ENCODE data around the gene PTCH2. TPM values are rescaled to one million over a fixed set of nuclear protein-coding genes. Genes with fewer than 3 reads are reported as not detected.
A peak's percentile ranks its signal among the peaks of the same experiment; 100 is the strongest.

Gene PTCH2
- total RNA-seq, 4 donors from 2014 or later, result 0.09 to 0.19 TPM; not detected in 2

GRCh38 chr1:44806025-44806703 lies 36.9 kb downstream of the PTCH2 start:
- Histone ChIP-seq H3K4me1 (peaks cover 66 to 96% (median 74%) of the 10 kb centered on the region in 3 donors), H3K27ac (peak overlapping the region; percentile 94 to 99 (median 96)), H3K9me3 (no peaks in the 10 kb centered on the region), H3K4me3 (peak overlapping the region in 1 of 4 donors; percentile 3), H3K36me3 (peaks cover 17 to 53% (median 17%) of the 10 kb centered on the region in 3 donors), H3K27me3 (no peaks in the 10 kb centered on the region)
- 85 to 94% methylated on average over 4 to 22 of the region's 70 CpGs for WGBS, 2 donors
- no peak for DNase-seq
- no peak for TF ChIP-seq CTCF (IDR thresholded peaks at IDR 0.05)
- no peak for TF ChIP-seq POLR2A (IDR thresholded peaks at IDR 0.05)
- intact Hi-C loops (cut with DNase I), result no loop called here

GRCh38 chr1:44805311-44806024 lies 37.6 kb downstream of the PTCH2 start:
- TF ChIP-seq CTCF (IDR thresholded peaks at IDR 0.05) (no peak), POLR2A (IDR thresholded peaks at IDR 0.05) (no peak)
- Histone ChIP-seq H3K4me1 (peaks cover 61 to 96% (median 68%) of the 10 kb centered on the region in 3 donors), H3K27ac (peak overlapping the region in 3 of 4 donors; percentile 30 to 99 (median 94)), H3K9me3 (no peaks in the 10 kb centered on the region), H3K27me3 (no peaks in the 10 kb centered on the region), H3K36me3 (peaks cover 17 to 53% (median 17%) of the 10 kb centered on the region in 3 donors), H3K4me3 (peak overlapping the region in 1 of 4 donors; percentile 3)
- intact Hi-C loops (cut with DNase I), result no loop called here
- no peak for DNase-seq
- WGBS, 2 donors, result 90 to 92% methylated on average over 12 to 16 of the region's 20 CpGs

GRCh38 chr1:44803312-44804095 lies 39.5 kb downstream of the PTCH2 start:
- DNase-seq, result no peak
- intact Hi-C loops (cut with DNase I), result no loop called here
- Histone ChIP-seq H3K36me3 (peaks cover 17 to 53% (median 17%) of the 10 kb centered on the region in 3 donors), H3K27ac (peak overlapping the region; percentile 9 to 97 (median 80)), H3K4me1 (peaks cover 49 to 87% (median 52%) of the 10 kb centered on the region in 3 donors), H3K9me3 (no peaks in the 10 kb centered on the region), H3K4me3 (peak overlapping the region in 1 of 4 donors; percentile 91), H3K27me3 (no peaks in the 10 kb centered on the region)
- WGBS, 2 donors, result 77 to 85% methylated on average over 5 to 9 of the region's 13 CpGs
- TF ChIP-seq POLR2A (IDR thresholded peaks at IDR 0.05) (no peak), CTCF (IDR thresholded peaks at IDR 0.05) (no peak)

GRCh38 chr1:44803062-44803311 lies 40.1 kb downstream of the PTCH2 start:
- peak overlapping the region in 1 of 4 donors; percentile 91 for H3K4me3 ChIP-seq
- peaks cover 44 to 82% (median 47%) of the 10 kb centered on the region in 3 donors for H3K4me1 ChIP-seq
- no peaks in the 10 kb centered on the region for H3K27me3 ChIP-seq
- TF ChIP-seq CTCF (IDR thresholded peaks at IDR 0.05), result no peak
- TF ChIP-seq POLR2A (IDR thresholded peaks at IDR 0.05), result no peak
- intact Hi-C loops (cut with DNase I), result no loop called here
- peaks cover 17 to 53% (median 17%) of the 10 kb centered on the region in 3 donors for H3K36me3 ChIP-seq
- H3K27ac ChIP-seq, result peak overlapping the region in 3 of 4 donors; percentile 64 to 97 (median 97)
- DNase-seq, result no peak
- WGBS, 2 donors, result 79 to 92% methylated on average over 3 to 9 of the region's 9 CpGs
- no peaks in the 10 kb centered on the region for H3K9me3 ChIP-seq
